CD4-positive, alpha-beta T cell treated with Interleukin-17A for 1 hour (primary cell): Measurements from ENCODE around the gene ROBO4.
A peak's percentile ranks its signal among the peaks of the same experiment; 100 is the strongest.

Source experiments
- DNase-seq: peaks from one replicate; pipeline ENCODE4 v3.0.0-alpha.2; 2020

ROBO4 gene

DNA sequence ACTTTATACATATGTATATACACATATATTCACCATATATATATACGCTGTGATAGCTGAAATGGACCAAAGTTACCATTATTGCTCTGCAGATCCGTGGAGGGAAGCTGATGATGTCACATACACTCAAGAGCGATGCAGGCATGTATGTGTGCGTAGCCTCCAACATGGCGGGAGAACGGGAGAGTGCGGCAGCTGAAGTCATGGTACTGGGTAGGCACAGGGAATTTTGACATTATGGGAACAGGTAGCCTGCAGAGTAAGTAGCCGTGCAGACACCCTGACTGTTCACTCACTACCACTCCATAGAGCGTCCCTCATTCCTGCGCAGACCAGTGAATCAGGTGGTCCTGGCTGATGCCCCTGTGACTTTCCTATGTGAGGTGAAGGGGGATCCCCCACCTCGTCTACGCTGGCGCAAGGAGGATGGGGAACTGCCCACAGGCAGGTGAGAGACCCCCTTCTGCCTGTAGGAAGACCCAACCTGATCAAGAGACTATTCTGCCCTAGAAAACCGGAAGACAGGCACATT lies 27.7 kb downstream of the ROBO4 start:
- no peak for DNase-seq

DNA sequence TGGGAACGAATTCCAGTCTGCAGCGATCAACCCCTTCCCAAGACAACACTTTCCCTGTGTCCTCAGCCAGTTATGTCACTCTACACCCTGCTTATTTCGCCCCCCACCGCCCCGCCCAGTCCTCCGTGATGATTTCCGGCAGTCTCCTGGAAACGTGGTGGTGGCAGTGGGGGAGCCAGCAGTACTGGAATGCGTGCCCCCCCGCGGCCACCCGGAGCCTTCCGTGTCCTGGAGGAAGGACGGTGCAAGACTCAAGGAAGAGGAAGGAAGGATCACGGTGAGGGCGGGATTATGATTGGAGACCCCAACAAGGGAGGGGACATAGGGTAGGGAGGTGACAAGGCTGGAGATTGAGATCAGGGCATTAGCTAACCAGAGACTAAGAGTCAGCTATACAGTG lies 28.3 kb downstream of the ROBO4 start:
- DNase-seq: no peak

GRCh38 chr11:124868331-124869274 lies 29.1 kb downstream of the ROBO4 start:
- DNase-seq: no peak

- peak; percentile 18 for DNase-seq
Observed at GRCh38 chr11:124867700-124868099, 30.0 kb downstream of the ROBO4 start.

- peak; percentile 47 for DNase-seq
Observed at GRCh38 chr11:124865902-124866851, 31.5 kb downstream of the ROBO4 start.

GRCh38 chr11:124865181-124865901 lies 32.3 kb downstream of the ROBO4 start, which contains the start of gene ROBO3:
Gene ROBO3 (plus strand): TSS chr11:124865432. CDS start chr11:124865578, 146 bp downstream.
- no peak for DNase-seq

GRCh38 chr11:124864892-124865180 lies 32.8 kb downstream of the ROBO4 start:
- no peak for DNase-seq

DNA sequence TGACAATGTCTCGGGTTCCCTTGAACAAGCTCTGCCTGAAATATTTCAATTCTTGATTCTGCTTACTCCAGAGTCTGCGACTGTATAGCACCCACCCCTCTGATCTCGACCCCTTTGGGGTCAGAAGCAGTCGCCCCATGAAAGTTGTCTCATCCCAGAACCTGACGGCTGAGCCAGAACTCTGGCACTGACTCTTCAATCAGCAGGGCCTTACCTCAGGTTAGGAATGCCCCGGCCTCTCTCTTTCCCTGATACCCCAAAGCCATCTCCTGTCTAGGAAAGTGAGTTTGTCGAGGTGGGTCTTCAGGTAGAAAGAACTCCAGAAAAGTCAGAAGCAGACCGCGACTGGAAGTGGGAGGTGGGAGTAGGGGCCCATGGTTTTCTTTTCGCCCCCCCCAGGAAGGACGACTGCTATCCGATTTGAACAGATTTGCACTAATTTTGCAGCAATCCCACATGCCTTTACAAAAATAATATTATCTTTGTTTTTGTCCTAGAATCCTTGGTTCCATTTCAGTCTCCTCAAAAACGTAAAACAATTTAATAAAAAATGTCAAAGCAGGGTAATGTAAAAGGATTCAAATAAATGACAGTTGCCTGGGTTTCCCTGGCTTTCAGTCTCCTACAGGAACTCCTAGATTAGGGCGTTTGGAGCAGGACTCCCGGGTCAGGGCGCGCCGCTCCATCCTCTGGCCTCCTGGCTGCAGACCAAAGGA lies 33.3 kb downstream of the ROBO4 start:
- DNase-seq: no peak

- no peak for DNase-seq
Observed at GRCh38 chr11:124863826-124864165, 33.9 kb downstream of the ROBO4 start.

DNA sequence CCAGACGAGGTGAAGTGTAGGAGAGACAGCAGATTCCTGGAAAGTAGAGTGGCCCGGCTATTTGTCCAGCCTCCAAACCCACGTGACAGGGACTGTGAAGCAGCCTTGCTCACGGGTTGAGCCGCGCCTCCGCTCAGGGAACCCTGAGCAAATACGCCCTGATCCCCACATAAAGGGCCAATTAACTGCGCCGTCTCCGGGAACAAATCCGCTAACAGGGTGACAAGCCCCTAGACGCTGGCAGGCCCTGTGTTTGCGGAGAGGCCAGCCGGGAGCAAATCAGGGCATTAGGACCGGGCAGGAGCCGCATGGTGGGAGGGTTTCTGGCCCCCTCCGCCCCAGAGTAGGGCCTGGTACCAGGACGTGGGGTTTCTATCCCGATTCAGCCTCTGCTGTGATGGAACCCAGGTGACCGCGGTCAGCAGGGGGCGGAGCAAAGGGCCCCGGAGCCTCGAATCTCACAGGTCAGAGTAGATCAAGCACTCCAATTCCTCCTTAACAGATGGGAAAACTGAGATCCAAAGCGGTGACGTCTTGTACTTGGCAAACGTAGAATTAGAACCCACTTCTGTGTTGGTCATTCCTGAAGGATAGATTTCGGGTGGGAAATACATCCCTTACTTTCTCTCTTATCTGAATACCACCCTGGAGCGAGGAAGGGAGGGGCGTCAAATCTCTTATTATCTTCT lies 34.4 kb downstream of the ROBO4 start:
- no peak for DNase-seq

- no peak for DNase-seq
Observed at GRCh38 chr11:124861670-124862069, 36.0 kb downstream of the ROBO4 start.

GRCh38 chr11:124859171-124859570 lies 38.5 kb downstream of the ROBO4 start:
- DNase-seq: no peak

DNA sequence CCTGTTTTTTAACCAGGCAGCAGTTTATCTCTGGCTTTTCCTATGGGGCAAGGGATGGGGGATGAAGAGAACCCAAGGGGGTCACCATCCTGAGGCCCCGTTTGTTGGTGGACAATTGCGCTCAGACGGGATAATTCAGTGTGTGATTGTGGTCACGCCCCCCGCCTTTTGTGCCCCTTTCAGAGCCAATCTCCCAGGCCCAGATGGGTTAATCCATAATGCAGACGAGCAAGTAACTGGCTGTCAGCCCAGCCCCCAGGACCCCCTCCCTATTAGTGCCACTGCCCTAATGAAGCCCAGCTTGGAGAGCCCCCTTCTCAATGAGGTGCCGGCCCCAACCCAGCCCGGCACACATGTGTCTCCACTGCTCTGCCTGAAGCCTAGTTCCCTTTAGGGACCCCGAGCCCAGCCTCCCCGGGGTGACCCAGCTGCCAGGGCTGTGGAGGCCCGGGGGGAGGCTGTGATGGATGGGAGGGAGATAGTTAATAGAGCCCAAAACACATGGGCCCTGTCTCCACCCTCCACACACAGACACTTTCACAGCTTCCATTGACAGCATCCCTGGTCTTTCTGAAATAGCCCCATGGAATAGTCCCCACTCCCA lies 51.5 kb downstream of the ROBO4 start:
- DNase-seq: no peak

- no peak for DNase-seq
Observed at GRCh38 chr11:124844664-124845079, 53.0 kb downstream of the ROBO4 start.

DNA sequence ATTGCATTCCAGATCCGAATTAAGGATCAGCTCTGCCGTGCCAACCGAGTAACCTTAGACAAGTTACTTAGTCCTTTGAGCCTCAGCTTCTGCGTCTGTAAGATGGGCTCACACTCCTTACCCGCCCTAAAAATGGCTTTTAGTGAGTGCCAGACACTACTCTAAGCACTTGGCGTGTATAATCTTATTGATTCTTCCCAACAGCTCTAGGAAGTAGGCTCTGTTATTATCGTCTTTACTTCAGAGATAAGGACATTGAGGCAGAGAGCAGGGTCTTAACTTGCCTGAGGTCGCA lies 54.1 kb downstream of the ROBO4 start:
- no peak for DNase-seq

GRCh38 chr11:124842305-124842704 lies 55.4 kb downstream of the ROBO4 start:
- DNase-seq: no peak

GRCh38 chr11:124841840-124842239 lies 55.8 kb downstream of the ROBO4 start:
- no peak for DNase-seq

- no peak for DNase-seq
Observed at GRCh38 chr11:124841201-124841600, 56.5 kb downstream of the ROBO4 start.

DNA sequence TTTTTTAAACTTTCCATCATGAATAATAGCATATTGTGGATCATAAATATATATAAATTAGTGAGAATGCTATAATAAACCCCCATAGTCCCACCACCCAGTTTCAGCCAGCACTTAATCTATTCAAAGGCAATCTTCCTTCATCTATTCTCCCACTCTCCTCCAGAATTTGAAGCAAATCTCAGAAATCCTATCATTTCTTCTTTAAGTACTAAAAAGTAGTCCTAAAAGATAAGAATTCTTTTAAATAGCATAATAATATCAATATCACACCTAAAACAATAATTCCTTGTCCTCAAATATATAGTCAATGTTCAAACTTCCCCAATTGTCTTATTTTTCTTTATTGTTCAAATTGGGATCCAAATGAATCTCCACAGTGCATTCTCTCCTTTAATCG lies 57.0 kb downstream of the ROBO4 start:
- no peak for DNase-seq

GRCh38 chr11:124839972-124840621 lies 57.6 kb downstream of the ROBO4 start:
- DNase-seq: no peak
